Loucy (cell line): ENCODE measurements around the gene ZNF853.

Source experiments
- CTCF ChIP-seq: fragments of 200-600 bp; sonication (generic); conservative IDR thresholded peaks from 2 replicates; pipeline ENCODE4 v1.5.1; 2014; ENCODE audit warnings: mild to moderate bottlenecking, antibody characterized with exemption, low read length
- EZH2phosphoT487 ChIP-seq: fragments of 200-600 bp; IDR thresholded peaks from 2 replicates; pipeline ENCODE4 v1.6.1; 2018; ENCODE audit warnings: antibody characterized with exemption, mild to moderate bottlenecking, moderate library complexity, borderline replicate concordance

GRCh38 chr7:6565655-6566054, 49.8 kb upstream of the ZNF853 start:
- TF ChIP-seq CTCF (no peak), EZH2phosphoT487 (no peak)
